GM12873 (cell line): ENCODE data around the gene VPS26A.

Source experiments
- CTCF ChIP-seq: IDR thresholded peaks from 2 replicates; pipeline ENCODE4 v1.5.1; 2012; ENCODE audit warnings: low read depth, mild to moderate bottlenecking, moderate library complexity, low read length, control low read depth; ENCODE audit not compliant: insufficient read depth; ENCODE audit errors: missing control alignments

VPS26A gene

GRCh38 chr10:69130251-69130650 lies 6.3 kb downstream of the VPS26A start:
- no peak for TF ChIP-seq CTCF

GRCh38 chr10:69139961-69140360 lies 16.0 kb downstream of the VPS26A start:
- no peak for TF ChIP-seq CTCF

GRCh38 chr10:69141304-69141703 lies 17.3 kb downstream of the VPS26A start:
- TF ChIP-seq CTCF: no peak

GRCh38 chr10:69142983-69143382 lies 19.0 kb downstream of the VPS26A start:
- TF ChIP-seq CTCF: no peak

- TF ChIP-seq CTCF: no peak
Observed at GRCh38 chr10:69145329-69145728, 21.4 kb downstream of the VPS26A start.

GRCh38 chr10:69145864-69146263 lies 21.9 kb downstream of the VPS26A start:
- no peak for TF ChIP-seq CTCF

GRCh38 chr10:69146759-69147158 lies 22.8 kb downstream of the VPS26A start:
- TF ChIP-seq CTCF: no peak

GRCh38 chr10:69151984-69152383 lies 28.0 kb downstream of the VPS26A start:
- TF ChIP-seq CTCF: no peak
